HepG2 (cell line): ENCODE measurements around the gene PPP4C. TPM values are rescaled to one million over a fixed set of nuclear protein-coding genes. Genes with fewer than 3 reads are reported as not detected.

Experiments used
- BRCA1 ChIP-seq: sonication (generic); formaldehyde crosslinking; IDR thresholded peaks from 2 replicates; pipeline ENCODE4 v1.4.0; 2020; ENCODE audit warnings: missing genetic modification reagents
- FOSL2 ChIP-seq: sonication (generic); formaldehyde crosslinking; IDR thresholded peaks from 2 replicates; pipeline ENCODE4 v1.4.0; 2020; ENCODE audit warnings: missing genetic modification reagents
- GATA4 ChIP-seq: sonication (generic); IDR thresholded peaks from 2 replicates; pipeline ENCODE4 v1.6.1; 2016; ENCODE audit warnings: antibody characterized with exemption, low read depth, borderline replicate concordance
- IRX3 ChIP-seq: sonication (generic); formaldehyde crosslinking; IDR thresholded peaks from 2 replicates; pipeline ENCODE4 v1.8.1; 2023; ENCODE audit warnings: mild to moderate bottlenecking, low read depth, missing genetic modification reagents, borderline replicate concordance
- JUNB ChIP-seq: sonication (generic); formaldehyde crosslinking; IDR thresholded peaks from 2 replicates; pipeline ENCODE4 v1.8.0; 2022; ENCODE audit warnings: missing genetic modification reagents, mild to moderate bottlenecking, borderline replicate concordance
- KLF11 ChIP-seq: IDR thresholded peaks from 2 replicates; pipeline ENCODE4 v1.6.1; 2016; ENCODE audit warnings: missing compliant biosample characterization
- MAFG ChIP-seq: sonication (generic); formaldehyde crosslinking; IDR thresholded peaks from 2 replicates; pipeline ENCODE4 v1.5.1; 2020; ENCODE audit warnings: mild to moderate bottlenecking, missing genetic modification reagents
- MEIS1 ChIP-seq: sonication (generic); formaldehyde crosslinking; IDR thresholded peaks from 2 replicates; pipeline ENCODE4 v1.9.0; 2021; ENCODE audit warnings: mild to moderate bottlenecking, missing genetic modification reagents, moderate library complexity, borderline replicate concordance
- PHF20 ChIP-seq: sonication (generic); formaldehyde crosslinking; IDR thresholded peaks from 2 replicates; pipeline ENCODE4 v1.5.0; 2020; ENCODE audit warnings: mild to moderate bottlenecking, missing genetic modification reagents
- ZBTB20 ChIP-seq: sonication (generic); formaldehyde crosslinking; IDR thresholded peaks from 2 replicates; pipeline ENCODE4 v1.8.1; 2023; ENCODE audit warnings: missing genetic modification reagents, low read depth, mild to moderate bottlenecking, borderline replicate concordance
- ZNF234 ChIP-seq: sonication (generic); formaldehyde crosslinking; conservative IDR thresholded peaks from 2 replicates; pipeline ENCODE4 v1.5.1; 2020; ENCODE audit warnings: mild to moderate bottlenecking, missing genetic modification reagents
- ZNF510 ChIP-seq: sonication (generic); formaldehyde crosslinking; IDR thresholded peaks from 2 replicates; pipeline ENCODE4 v1.4.0; 2020; ENCODE audit warnings: low read depth, mild to moderate bottlenecking, missing genetic modification reagents
- ZNF713 ChIP-seq: sonication (generic); formaldehyde crosslinking; IDR thresholded peaks from 2 replicates; pipeline ENCODE4 v1.4.0; 2020; ENCODE audit warnings: mild to moderate bottlenecking, missing genetic modification reagents
- ZNF720 ChIP-seq: sonication (generic); formaldehyde crosslinking; IDR thresholded peaks from 2 replicates; pipeline ENCODE4 v1.4.0; 2020; ENCODE audit warnings: missing genetic modification reagents
- ZNF839 ChIP-seq: sonication (generic); formaldehyde crosslinking; IDR thresholded peaks from 2 replicates; pipeline ENCODE4 v1.4.0; 2020; ENCODE audit warnings: missing genetic modification reagents, mild to moderate bottlenecking, borderline replicate concordance
- ZNF879 ChIP-seq: sonication (generic); formaldehyde crosslinking; IDR thresholded peaks from 2 replicates; pipeline ENCODE4 v1.8.1; 2023; ENCODE audit warnings: missing genetic modification reagents
- ZSCAN9 ChIP-seq: IDR thresholded peaks from 2 replicates; pipeline ENCODE4 v1.6.1; 2016; ENCODE audit warnings: borderline replicate concordance
- polyA plus RNA-seq, 8 experiments: library from polyadenylated mRNA; depleted of rRNA in 3 of 8; stranded (reverse) in 7 of 8; unstranded in 1 of 8; fragments of >200 nt; fragmentation: Illumina TruSeq in 4 of 8; extraction: Trizol in 4 of 8; gene quantifications; 2 replicates each; pipeline versions ENCODE4 v1.2.1 to v1.2.3, GENCODE V29; 2011 to 2016; ENCODE audit warnings: low read depth in 4 of 8, missing spikeins in 1 of 8, mixed read lengths in 1 of 8; ENCODE audit not compliant: insufficient read depth in 1 of 8
- total RNA-seq, 5 experiments: library from RNA; depleted of rRNA; stranded (reverse); fragments of >200 nt; fragmentation: Illumina TruSeq; extraction: Trizol; gene quantifications; 2 replicates each; pipeline ENCODE4 v1.2.3, GENCODE V29; 2016; ENCODE audit warnings: low read depth in 1 of 5
- TF ChIP-seq, protein P1 (sequence below): sonication (generic); formaldehyde crosslinking; IDR thresholded peaks from 2 replicates; pipeline ENCODE4 v1.5.0; 2020; ENCODE audit warnings: mild to moderate bottlenecking, missing genetic modification reagents, borderline replicate concordance
- TF ChIP-seq, protein P2 (sequence below): fragments of 450-650 bp; IDR thresholded peaks from 2 replicates; pipeline ENCODE4 v1.6.1; 2017

The PPP4C gene
- total and polyA plus RNA-seq, 2 of the 13 experiments (the other 11 are each of a cell fraction or from before 2014, with no cell fraction given): 176 to 220 TPM

DNA sequence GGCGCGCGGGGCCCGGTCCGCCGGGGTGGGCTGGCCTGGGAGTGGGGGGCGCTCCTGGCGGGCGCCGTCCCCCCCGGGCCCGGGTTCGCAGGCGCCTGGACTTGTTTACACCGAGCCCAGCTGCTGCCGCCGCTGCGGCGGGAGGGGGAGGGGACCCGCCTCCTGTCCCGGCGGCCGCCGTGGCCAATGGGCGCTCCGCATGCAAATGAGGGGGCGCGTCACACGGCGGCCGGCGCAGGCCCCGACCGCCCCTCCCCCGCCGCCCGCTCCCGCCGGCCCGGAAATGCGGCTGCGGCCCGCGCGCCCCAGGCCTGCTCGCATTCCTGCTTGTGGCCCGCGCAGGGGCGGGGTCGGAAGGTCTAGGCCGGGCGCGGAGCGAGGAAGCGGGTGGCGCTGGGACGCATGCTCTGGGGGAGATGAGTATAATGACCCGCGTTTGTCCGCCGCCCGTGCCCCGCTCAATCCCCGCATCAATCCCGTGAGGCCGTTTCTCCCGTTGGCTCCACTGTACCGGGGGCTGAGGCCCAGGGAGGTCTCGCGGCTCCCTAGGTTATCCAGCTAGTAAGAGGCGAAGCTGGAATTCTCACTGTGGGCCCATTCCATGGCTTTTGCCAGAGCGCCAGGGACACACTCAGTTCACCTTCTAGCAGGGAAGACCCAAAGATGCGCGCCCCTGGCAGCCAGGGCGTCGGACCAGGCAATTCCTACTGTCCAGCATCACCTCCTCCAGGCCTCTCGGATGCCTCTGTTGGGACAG lies 20.5 kb downstream of the PPP4C start, which contains the start of gene YPEL3 (continued):
- TF ChIP-seq ZSCAN9 (CRISPR knock-in tag) (0 out of 2 replicates have a peak, but pooled peaks have one; percentile 21), ZNF234 (no peak), KLF11 (CRISPR knock-in tag) (0 out of 2 replicates have a peak, but pooled peaks have one; percentile 38), ZNF879 (CRISPR knock-in tag) (no peak), BRCA1 (no peak), MEIS1 (no peak), ZBTB20 (peak; percentile 44; the same call in 1 of the 2 replicates), JUNB (CRISPR knock-in tag) (no peak), GATA4 (no peak; the same call in 1 of the 2 replicates), FOSL2 (CRISPR knock-in tag) (peak; percentile 50), MAFG (CRISPR knock-in tag) (no peak), ZNF713 (CRISPR knock-in tag) (no peak), IRX3 (CRISPR knock-in tag) (0 out of 2 replicates have a peak, but pooled peaks have one; percentile 66), ZNF839 (CRISPR knock-in tag) (no peak), PHF20 (CRISPR knock-in tag) (peak; percentile 73), ZNF510 (0 out of 2 replicates have a peak, but pooled peaks have one; percentile 53), ZNF720 (no peak)
- TF ChIP-seq, protein P1, sequence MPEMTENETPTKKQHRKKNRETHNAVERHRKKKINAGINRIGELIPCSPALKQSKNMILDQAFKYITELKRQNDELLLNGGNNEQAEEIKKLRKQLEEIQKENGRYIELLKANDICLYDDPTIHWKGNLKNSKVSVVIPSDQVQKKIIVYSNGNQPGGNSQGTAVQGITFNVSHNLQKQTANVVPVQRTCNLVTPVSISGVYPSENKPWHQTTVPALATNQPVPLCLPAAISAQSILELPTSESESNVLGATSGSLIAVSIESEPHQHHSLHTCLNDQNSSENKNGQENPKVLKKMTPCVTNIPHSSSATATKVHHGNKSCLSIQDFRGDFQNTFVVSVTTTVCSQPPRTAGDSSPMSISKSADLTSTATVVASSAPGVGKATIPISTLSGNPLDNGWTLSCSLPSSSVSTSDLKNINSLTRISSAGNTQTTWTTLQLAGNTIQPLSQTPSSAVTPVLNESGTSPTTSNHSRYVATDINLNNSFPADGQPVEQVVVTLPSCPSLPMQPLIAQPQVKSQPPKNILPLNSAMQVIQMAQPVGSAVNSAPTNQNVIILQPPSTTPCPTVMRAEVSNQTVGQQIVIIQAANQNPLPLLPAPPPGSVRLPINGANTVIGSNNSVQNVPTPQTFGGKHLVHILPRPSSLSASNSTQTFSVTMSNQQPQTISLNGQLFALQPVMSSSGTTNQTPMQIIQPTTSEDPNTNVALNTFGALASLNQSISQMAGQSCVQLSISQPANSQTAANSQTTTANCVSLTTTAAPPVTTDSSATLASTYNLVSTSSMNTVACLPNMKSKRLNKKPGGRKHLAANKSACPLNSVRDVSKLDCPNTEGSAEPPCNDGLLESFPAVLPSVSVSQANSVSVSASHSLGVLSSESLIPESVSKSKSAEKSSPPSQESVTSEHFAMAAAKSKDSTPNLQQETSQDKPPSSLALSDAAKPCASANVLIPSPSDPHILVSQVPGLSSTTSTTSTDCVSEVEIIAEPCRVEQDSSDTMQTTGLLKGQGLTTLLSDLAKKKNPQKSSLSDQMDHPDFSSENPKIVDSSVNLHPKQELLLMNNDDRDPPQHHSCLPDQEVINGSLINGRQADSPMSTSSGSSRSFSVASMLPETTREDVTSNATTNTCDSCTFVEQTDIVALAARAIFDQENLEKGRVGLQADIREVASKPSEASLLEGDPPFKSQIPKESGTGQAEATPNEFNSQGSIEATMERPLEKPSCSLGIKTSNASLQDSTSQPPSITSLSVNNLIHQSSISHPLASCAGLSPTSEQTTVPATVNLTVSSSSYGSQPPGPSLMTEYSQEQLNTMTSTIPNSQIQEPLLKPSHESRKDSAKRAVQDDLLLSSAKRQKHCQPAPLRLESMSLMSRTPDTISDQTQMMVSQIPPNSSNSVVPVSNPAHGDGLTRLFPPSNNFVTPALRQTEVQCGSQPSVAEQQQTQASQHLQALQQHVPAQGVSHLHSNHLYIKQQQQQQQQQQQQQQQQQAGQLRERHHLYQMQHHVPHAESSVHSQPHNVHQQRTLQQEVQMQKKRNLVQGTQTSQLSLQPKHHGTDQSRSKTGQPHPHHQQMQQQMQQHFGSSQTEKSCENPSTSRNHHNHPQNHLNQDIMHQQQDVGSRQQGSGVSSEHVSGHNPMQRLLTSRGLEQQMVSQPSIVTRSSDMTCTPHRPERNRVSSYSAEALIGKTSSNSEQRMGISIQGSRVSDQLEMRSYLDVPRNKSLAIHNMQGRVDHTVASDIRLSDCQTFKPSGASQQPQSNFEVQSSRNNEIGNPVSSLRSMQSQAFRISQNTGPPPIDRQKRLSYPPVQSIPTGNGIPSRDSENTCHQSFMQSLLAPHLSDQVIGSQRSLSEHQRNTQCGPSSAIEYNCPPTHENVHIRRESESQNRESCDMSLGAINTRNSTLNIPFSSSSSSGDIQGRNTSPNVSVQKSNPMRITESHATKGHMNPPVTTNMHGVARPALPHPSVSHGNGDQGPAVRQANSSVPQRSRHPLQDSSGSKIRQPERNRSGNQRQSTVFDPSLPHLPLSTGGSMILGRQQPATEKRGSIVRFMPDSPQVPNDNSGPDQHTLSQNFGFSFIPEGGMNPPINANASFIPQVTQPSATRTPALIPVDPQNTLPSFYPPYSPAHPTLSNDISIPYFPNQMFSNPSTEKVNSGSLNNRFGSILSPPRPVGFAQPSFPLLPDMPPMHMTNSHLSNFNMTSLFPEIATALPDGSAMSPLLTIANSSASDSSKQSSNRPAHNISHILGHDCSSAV (CRISPR knock-in tag): no peak
- TF ChIP-seq, protein P2, sequence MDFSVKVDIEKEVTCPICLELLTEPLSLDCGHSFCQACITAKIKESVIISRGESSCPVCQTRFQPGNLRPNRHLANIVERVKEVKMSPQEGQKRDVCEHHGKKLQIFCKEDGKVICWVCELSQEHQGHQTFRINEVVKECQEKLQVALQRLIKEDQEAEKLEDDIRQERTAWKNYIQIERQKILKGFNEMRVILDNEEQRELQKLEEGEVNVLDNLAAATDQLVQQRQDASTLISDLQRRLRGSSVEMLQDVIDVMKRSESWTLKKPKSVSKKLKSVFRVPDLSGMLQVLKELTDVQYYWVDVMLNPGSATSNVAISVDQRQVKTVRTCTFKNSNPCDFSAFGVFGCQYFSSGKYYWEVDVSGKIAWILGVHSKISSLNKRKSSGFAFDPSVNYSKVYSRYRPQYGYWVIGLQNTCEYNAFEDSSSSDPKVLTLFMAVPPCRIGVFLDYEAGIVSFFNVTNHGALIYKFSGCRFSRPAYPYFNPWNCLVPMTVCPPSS: no peak
